Immature natural killer cell (primary cell): Measurements from ENCODE around the gene BICRA. TPM values are rescaled to one million over a fixed set of nuclear protein-coding genes. Genes with fewer than 3 reads are reported as not detected.

Experiments
- DNase-seq, 3 donors: peaks; one replicate each; pipeline ENCODE4 v3.0.0; 2022; ENCODE audit warnings: mixed read lengths in 1 of 3
- H3K27ac Mint-ChIP-seq, 6 donors: one replicate each; pipeline ENCODE4 v1.8.0; 2020; ENCODE audit warnings: mixed read lengths in 6 of 6, mild to moderate bottlenecking in 5 of 6, inconsistent platforms in 4 of 6, moderate library complexity in 3 of 6
- H3K27me3 Mint-ChIP-seq, 3 donors: one replicate each; pipeline ENCODE4 v1.8.0; 2020 to 2021; ENCODE audit warnings: low read depth in 3 of 3, mild to moderate bottlenecking in 3 of 3, mixed read lengths in 3 of 3, moderate library complexity in 3 of 3, inconsistent platforms in 1 of 3
- H3K36me3 Mint-ChIP-seq, 3 donors: one replicate each; pipeline ENCODE4 v1.8.0; 2020; ENCODE audit warnings: mixed read lengths in 3 of 3, inconsistent platforms in 2 of 3, mild to moderate bottlenecking in 2 of 3
- H3K4me1 Mint-ChIP-seq, 2 donors: one replicate each; pipeline ENCODE4 v1.8.0; 2020; ENCODE audit warnings: inconsistent platforms in 2 of 2, mild to moderate bottlenecking in 2 of 2, mixed read lengths in 2 of 2, moderate library complexity in 1 of 2
- H3K4me3 Mint-ChIP-seq, 5 donors: one replicate each; pipeline ENCODE4 v1.8.0; 2020; ENCODE audit warnings: mild to moderate bottlenecking in 5 of 5, mixed read lengths in 5 of 5, inconsistent platforms in 3 of 5, moderate library complexity in 3 of 5
- H3K9me3 Mint-ChIP-seq, 6 donors: one replicate each; pipeline ENCODE4 v1.8.0; 2020; ENCODE audit warnings: mild to moderate bottlenecking in 6 of 6, mixed read lengths in 6 of 6, inconsistent platforms in 4 of 6, moderate library complexity in 3 of 6
- polyA plus RNA-seq, 3 donors: library from polyadenylated mRNA; unstranded; fragments of 300-500 nt; fragmentation: Illumina TruSeq; gene quantifications; one replicate each; pipeline ENCODE4 v1.2.3, GENCODE V29; 2021

BICRA gene
- polyA plus RNA-seq, 3 donors from 2014 or later: 0.36 to 1.9 TPM; not detected in 1

- DNase-seq: no peak
- no peaks in the 10 kb centered on the region for H3K9me3 Mint-ChIP-seq
- peaks cover 8 to 18% of the 10 kb centered on the region in 2 donors for H3K4me1 Mint-ChIP-seq
- peaks cover 0 to 15% (median 6%) of the 10 kb centered on the region in 3 donors for H3K36me3 Mint-ChIP-seq
- H3K27me3 Mint-ChIP-seq: peaks cover 0 to 2% (median 0%) of the 10 kb centered on the region in 3 donors
- H3K27ac Mint-ChIP-seq: peak overlapping the region in 1 of 6 donors; percentile 46
- no peak overlapping the region for H3K4me3 Mint-ChIP-seq
Observed at GRCh38 chr19:47670736-47671135, 61.8 kb downstream of the BICRA start.

- H3K27me3 Mint-ChIP-seq: peaks cover 0 to 2% (median 0%) of the 10 kb centered on the region in 3 donors
- H3K27ac Mint-ChIP-seq: peak overlapping the region in 1 of 6 donors; percentile 49
- no peaks in the 10 kb centered on the region for H3K9me3 Mint-ChIP-seq
- no peak overlapping the region for H3K4me3 Mint-ChIP-seq
- peaks cover 6 to 15% of the 10 kb centered on the region in 2 donors for H3K4me1 Mint-ChIP-seq
- no peak for DNase-seq
- H3K36me3 Mint-ChIP-seq: peaks cover 0 to 15% (median 6%) of the 10 kb centered on the region in 3 donors
Observed at GRCh38 chr19:47671499-47671898, 62.6 kb downstream of the BICRA start.

GRCh38 chr19:47673426-47673825, 64.5 kb downstream of the BICRA start:
- Mint-ChIP-seq H3K27ac (no peak overlapping the region), H3K4me3 (no peak overlapping the region), H3K36me3 (peaks cover 0 to 21% (median 6%) of the 10 kb centered on the region in 3 donors), H3K9me3 (no peaks in the 10 kb centered on the region), H3K4me1 (peaks cover 2 to 15% of the 10 kb centered on the region in 2 donors), H3K27me3 (peaks cover 0 to 2% (median 0%) of the 10 kb centered on the region in 3 donors)
- DNase-seq: no peak

GRCh38 chr19:47674548-47674947, 65.6 kb downstream of the BICRA start:
- Mint-ChIP-seq H3K27me3 (peaks cover 0 to 3% (median 0%) of the 10 kb centered on the region in 3 donors), H3K4me3 (no peak overlapping the region), H3K36me3 (peaks cover 0 to 21% (median 6%) of the 10 kb centered on the region in 3 donors), H3K27ac (peak overlapping the region in 1 of 6 donors; percentile 40), H3K4me1 (peaks cover 2 to 15% of the 10 kb centered on the region in 2 donors), H3K9me3 (no peaks in the 10 kb centered on the region)
- no peak for DNase-seq

GRCh38 chr19:47675271-47675670, 66.3 kb downstream of the BICRA start:
- no peak for DNase-seq
- Mint-ChIP-seq H3K27me3 (peaks cover 0 to 3% (median 0%) of the 10 kb centered on the region in 3 donors), H3K27ac (peak overlapping the region in 1 of 6 donors; percentile 81), H3K36me3 (peaks cover 0 to 21% (median 6%) of the 10 kb centered on the region in 3 donors), H3K4me1 (peaks cover 2 to 15% of the 10 kb centered on the region in 2 donors), H3K9me3 (no peaks in the 10 kb centered on the region), H3K4me3 (no peak overlapping the region)

GRCh38 chr19:47675859-47676258, 66.9 kb downstream of the BICRA start:
- no peak overlapping the region for H3K4me3 Mint-ChIP-seq
- peaks cover 0 to 21% (median 6%) of the 10 kb centered on the region in 3 donors for H3K36me3 Mint-ChIP-seq
- peaks cover 0 to 3% (median 0%) of the 10 kb centered on the region in 3 donors for H3K27me3 Mint-ChIP-seq
- peaks cover 2 to 15% of the 10 kb centered on the region in 2 donors for H3K4me1 Mint-ChIP-seq
- DNase-seq: no peak
- H3K27ac Mint-ChIP-seq: no peak overlapping the region
- H3K9me3 Mint-ChIP-seq: no peaks in the 10 kb centered on the region

- no peak overlapping the region for H3K4me3 Mint-ChIP-seq
- peaks cover 2 to 15% of the 10 kb centered on the region in 2 donors for H3K4me1 Mint-ChIP-seq
- peaks cover 0 to 25% (median 6%) of the 10 kb centered on the region in 3 donors for H3K36me3 Mint-ChIP-seq
- no peaks in the 10 kb centered on the region for H3K9me3 Mint-ChIP-seq
- peak overlapping the region in 3 of 6 donors; percentile 32 to 60 (median 34) for H3K27ac Mint-ChIP-seq
- H3K27me3 Mint-ChIP-seq: peaks cover 0 to 3% (median 0%) of the 10 kb centered on the region in 3 donors
- DNase-seq: no peak
Observed at GRCh38 chr19:47676811-47677210, 67.9 kb downstream of the BICRA start.

- Mint-ChIP-seq H3K4me1 (peaks cover 3 to 16% of the 10 kb centered on the region in 2 donors), H3K27me3 (peaks cover 0 to 2% (median 2%) of the 10 kb centered on the region in 3 donors), H3K9me3 (no peaks in the 10 kb centered on the region), H3K36me3 (peaks cover 0 to 29% (median 4%) of the 10 kb centered on the region in 3 donors), H3K27ac (no peak overlapping the region), H3K4me3 (no peak overlapping the region)
- DNase-seq: no peak
Observed at GRCh38 chr19:47679251-47679900, 70.4 kb downstream of the BICRA start.

- no peaks in the 10 kb centered on the region for H3K9me3 Mint-ChIP-seq
- no peak overlapping the region for H3K27ac Mint-ChIP-seq
- H3K36me3 Mint-ChIP-seq: peaks cover under 1 to 23% (median 4%) of the 10 kb centered on the region in 3 donors
- peaks cover under 1 to 2% (median 2%) of the 10 kb centered on the region in 3 donors for H3K27me3 Mint-ChIP-seq
- peaks cover 2 to 8% of the 10 kb centered on the region in 2 donors for H3K4me1 Mint-ChIP-seq
- DNase-seq: no peak
- H3K4me3 Mint-ChIP-seq: no peak overlapping the region
Observed at GRCh38 chr19:47679922-47680857, 71.3 kb downstream of the BICRA start.

GRCh38 chr19:47680858-47681332, 72.0 kb downstream of the BICRA start:
- peaks cover 4 to 25% (median 5%) of the 10 kb centered on the region in 3 donors for H3K36me3 Mint-ChIP-seq
- H3K9me3 Mint-ChIP-seq: no peaks in the 10 kb centered on the region
- no peak overlapping the region for H3K4me3 Mint-ChIP-seq
- no peak overlapping the region for H3K27ac Mint-ChIP-seq
- peaks cover 1 to 8% of the 10 kb centered on the region in 2 donors for H3K4me1 Mint-ChIP-seq
- H3K27me3 Mint-ChIP-seq: peaks cover 2 to 4% (median 2%) of the 10 kb centered on the region in 3 donors
- DNase-seq: no peak

GRCh38 chr19:47681388-47681787, 72.5 kb downstream of the BICRA start:
- H3K9me3 Mint-ChIP-seq: no peaks in the 10 kb centered on the region
- H3K4me1 Mint-ChIP-seq: peaks cover 1 to 10% of the 10 kb centered on the region in 2 donors
- DNase-seq: no peak
- peaks cover 2 to 4% (median 2%) of the 10 kb centered on the region in 3 donors for H3K27me3 Mint-ChIP-seq
- no peak overlapping the region for H3K4me3 Mint-ChIP-seq
- H3K27ac Mint-ChIP-seq: peak overlapping the region in 2 of 6 donors; percentile 8 to 62
- peaks cover 4 to 25% (median 5%) of the 10 kb centered on the region in 3 donors for H3K36me3 Mint-ChIP-seq

GRCh38 chr19:47681936-47682335, 73.0 kb downstream of the BICRA start:
- peaks cover 4 to 22% (median 5%) of the 10 kb centered on the region in 3 donors for H3K36me3 Mint-ChIP-seq
- H3K4me3 Mint-ChIP-seq: no peak overlapping the region
- peaks cover 1 to 14% of the 10 kb centered on the region in 2 donors for H3K4me1 Mint-ChIP-seq
- H3K27me3 Mint-ChIP-seq: peaks cover 2 to 4% (median 2%) of the 10 kb centered on the region in 3 donors
- no peak for DNase-seq
- no peak overlapping the region for H3K27ac Mint-ChIP-seq
- H3K9me3 Mint-ChIP-seq: no peaks in the 10 kb centered on the region

- no peak overlapping the region for H3K27ac Mint-ChIP-seq
- H3K4me3 Mint-ChIP-seq: no peak overlapping the region
- H3K27me3 Mint-ChIP-seq: peaks cover 2 to 4% (median 2%) of the 10 kb centered on the region in 3 donors
- no peaks in the 10 kb centered on the region for H3K9me3 Mint-ChIP-seq
- DNase-seq: no peak
- H3K36me3 Mint-ChIP-seq: peaks cover 4 to 19% (median 5%) of the 10 kb centered on the region in 3 donors
- peaks cover 1 to 14% of the 10 kb centered on the region in 2 donors for H3K4me1 Mint-ChIP-seq
Observed at GRCh38 chr19:47682939-47683338, 74.0 kb downstream of the BICRA start.
